Smooth muscle cell (in vitro differentiated cells): ENCODE data around the gene SKIL. TPM values are rescaled to one million over a fixed set of nuclear protein-coding genes. Genes with fewer than 3 reads are reported as not detected.

Experiments used
- DNase-seq: peaks from one replicate; lab custom pipeline; 2025; ENCODE audit not compliant: unreplicated experiment; lab: John Stamatoyannopoulos, UW
- H2AFZ ChIP-seq: fragments of 200-600 bp; sonication (generic); 2 replicates; pipeline ENCODE4 v1.6.0; 2016; ENCODE audit warnings: antibody characterized with exemption, low read depth, mild to moderate bottlenecking
- H3F3A ChIP-seq: fragments of 200-600 bp; sonication (generic); 2 replicates; pipeline ENCODE4 v1.6.0; 2017; ENCODE audit warnings: antibody characterized with exemption, low read depth
- H3K27ac ChIP-seq: fragments of 200-600 bp; sonication (generic); 2 replicates; pipeline ENCODE4 v1.5.1; 2016; ENCODE audit warnings: low read depth, mild to moderate bottlenecking
- H3K27me3 ChIP-seq: fragments of 200-600 bp; sonication (generic); 2 replicates; pipeline ENCODE4 v1.6.1; 2016; ENCODE audit warnings: low read depth, mild to moderate bottlenecking
- H3K36me3 ChIP-seq: fragments of 200-600 bp; sonication (generic); 2 replicates; pipeline ENCODE4 v1.5.1; 2016; ENCODE audit warnings: low read depth
- H3K4me1 ChIP-seq: fragments of 200-600 bp; sonication (generic); 2 replicates; pipeline ENCODE4 v1.5.1; 2016; ENCODE audit warnings: low read depth
- H3K4me2 ChIP-seq: fragments of 200-600 bp; sonication (generic); 2 replicates; pipeline ENCODE4 v1.6.0; 2016; ENCODE audit warnings: mild to moderate bottlenecking
- H3K4me3 ChIP-seq: fragments of 200-600 bp; sonication (generic); 2 replicates; pipeline ENCODE4 v1.5.1; 2016; ENCODE audit warnings: mild to moderate bottlenecking
- H3K79me2 ChIP-seq: fragments of 200-600 bp; sonication (generic); 2 replicates; pipeline ENCODE4 v1.6.0; 2016; ENCODE audit warnings: low read depth, mild to moderate bottlenecking
- H3K9ac ChIP-seq: fragments of 200-600 bp; sonication (generic); 2 replicates; pipeline ENCODE4 v1.6.0; 2016; ENCODE audit warnings: low read depth
- H3K9me3 ChIP-seq: fragments of 200-600 bp; sonication (generic); replicated peaks from 2 replicates; pipeline ENCODE4 v1.5.1; 2016; ENCODE audit warnings: low read depth
- H4K20me1 ChIP-seq: fragments of 200-600 bp; sonication (generic); 2 replicates; pipeline ENCODE4 v1.6.0; 2016; ENCODE audit warnings: low read depth
- WGBS: methylation state at CpG from one replicate; pipeline ENCODE4 v1.1.7; 2016; ENCODE audit warnings: low lambda C conversion rate; 5-methylcytosine and 5-hydroxymethylcytosine counted together
- polyA plus RNA-seq: library from polyadenylated mRNA; unstranded; fragments of >200 nt; fragmentation: Nextera tagmentation; extraction: Ambion mirVana; gene quantifications from 2 replicates; pipeline ENCODE4 v1.2.1, GENCODE V29; 2016
- total RNA-seq: library from RNA; depleted of rRNA; stranded (reverse); fragments of >200 nt; gene quantifications from 2 replicates; pipeline ENCODE4 v1.2.3, GENCODE V29; 2014
- TF ChIP-seq, protein P1 (sequence below): fragments of 200-600 bp; sonication (generic); IDR thresholded peaks from 2 replicates; pipeline ENCODE4 v1.5.1; 2017; ENCODE audit warnings: borderline replicate concordance, mild to moderate bottlenecking, antibody characterized with exemption; ENCODE audit not compliant: insufficient read depth, poor library complexity, severe bottlenecking

Gene SKIL
- total and polyA plus RNA-seq, 2 experiments from 2014 or later = 22.0 to 167 TPM

DNA sequence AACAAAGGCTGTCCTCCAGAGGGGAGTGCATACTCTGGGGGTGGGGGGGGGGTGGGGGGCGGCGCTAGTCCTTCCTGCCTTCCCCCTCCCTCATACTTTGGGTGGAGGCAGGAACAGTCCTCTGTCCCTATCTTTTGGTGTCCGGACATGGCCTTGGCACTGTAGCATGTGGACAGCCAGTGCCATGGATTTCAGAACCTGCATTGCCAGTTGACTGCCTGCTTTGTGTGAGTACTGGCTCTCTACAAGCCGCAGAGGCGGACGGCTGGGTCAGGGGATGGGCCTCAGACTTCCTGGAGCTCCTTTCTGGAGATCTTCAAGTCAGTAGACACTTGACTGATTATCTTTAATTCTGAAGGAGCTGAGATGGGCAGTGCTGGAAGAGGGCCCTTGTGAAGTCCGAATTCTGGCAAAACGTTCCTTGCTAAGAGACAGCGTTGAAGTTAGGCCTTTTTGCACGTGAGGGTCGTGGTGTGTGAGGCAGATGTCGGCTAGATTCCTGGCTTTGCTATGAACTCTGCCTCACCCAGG is 63.7 kb downstream of the SKIL start:
- H3F3A ChIP-seq = peaks cover 9% of the 10 kb centered on the region
- H3K27me3 ChIP-seq = peaks cover 32% of the 10 kb centered on the region
- no peak overlapping the region for H3K4me3 ChIP-seq
- H4K20me1 ChIP-seq = no peaks in the 10 kb centered on the region
- peak overlapping the region; percentile 34 for H2AFZ ChIP-seq
- no peak overlapping the region for H3K9ac ChIP-seq
- H3K4me1 ChIP-seq = peaks cover 2% of the 10 kb centered on the region
- no peaks in the 10 kb centered on the region for H3K79me2 ChIP-seq
- H3K9me3 ChIP-seq = no peaks in the 10 kb centered on the region
- H3K27ac ChIP-seq = no peak overlapping the region
- no peak overlapping the region for H3K4me2 ChIP-seq
- TF ChIP-seq, protein P1, sequence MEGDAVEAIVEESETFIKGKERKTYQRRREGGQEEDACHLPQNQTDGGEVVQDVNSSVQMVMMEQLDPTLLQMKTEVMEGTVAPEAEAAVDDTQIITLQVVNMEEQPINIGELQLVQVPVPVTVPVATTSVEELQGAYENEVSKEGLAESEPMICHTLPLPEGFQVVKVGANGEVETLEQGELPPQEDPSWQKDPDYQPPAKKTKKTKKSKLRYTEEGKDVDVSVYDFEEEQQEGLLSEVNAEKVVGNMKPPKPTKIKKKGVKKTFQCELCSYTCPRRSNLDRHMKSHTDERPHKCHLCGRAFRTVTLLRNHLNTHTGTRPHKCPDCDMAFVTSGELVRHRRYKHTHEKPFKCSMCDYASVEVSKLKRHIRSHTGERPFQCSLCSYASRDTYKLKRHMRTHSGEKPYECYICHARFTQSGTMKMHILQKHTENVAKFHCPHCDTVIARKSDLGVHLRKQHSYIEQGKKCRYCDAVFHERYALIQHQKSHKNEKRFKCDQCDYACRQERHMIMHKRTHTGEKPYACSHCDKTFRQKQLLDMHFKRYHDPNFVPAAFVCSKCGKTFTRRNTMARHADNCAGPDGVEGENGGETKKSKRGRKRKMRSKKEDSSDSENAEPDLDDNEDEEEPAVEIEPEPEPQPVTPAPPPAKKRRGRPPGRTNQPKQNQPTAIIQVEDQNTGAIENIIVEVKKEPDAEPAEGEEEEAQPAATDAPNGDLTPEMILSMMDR = no peak
- no peaks in the 10 kb centered on the region for H3K36me3 ChIP-seq
- 66% methylated on average over 12 of the region's 12 CpGs for WGBS
- DNase-seq = no peak

DNA sequence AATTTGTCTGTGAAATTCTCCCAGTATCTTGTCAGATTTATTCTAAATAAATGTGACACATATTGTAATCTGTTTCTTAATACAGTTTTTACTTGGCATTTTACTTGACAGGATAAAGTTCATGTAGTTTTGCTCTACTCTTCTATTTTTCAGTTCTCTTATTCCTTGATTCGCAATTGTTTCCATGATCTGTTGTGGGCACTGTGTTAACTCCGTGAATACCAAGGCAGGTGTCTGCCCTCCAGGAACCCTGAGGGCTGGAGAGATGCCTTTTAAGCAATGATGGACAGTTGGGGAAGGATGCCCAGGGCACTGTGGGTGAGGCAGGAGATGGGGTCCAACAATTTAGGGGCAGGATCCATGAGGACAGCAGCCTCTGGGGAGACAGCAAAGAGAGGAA is 64.2 kb downstream of the SKIL start:
- TF ChIP-seq, protein P1 = no peak
- no peaks in the 10 kb centered on the region for H4K20me1 ChIP-seq
- H3K4me2 ChIP-seq = no peak overlapping the region
- no peaks in the 10 kb centered on the region for H3K36me3 ChIP-seq
- peaks cover 9% of the 10 kb centered on the region for H3F3A ChIP-seq
- no peaks in the 10 kb centered on the region for H3K79me2 ChIP-seq
- no peak overlapping the region for H2AFZ ChIP-seq
- peaks cover 31% of the 10 kb centered on the region for H3K27me3 ChIP-seq
- peaks cover 4% of the 10 kb centered on the region for H3K4me1 ChIP-seq
- no peak overlapping the region for H3K9ac ChIP-seq
- 98% methylated on average over 2 of the region's 2 CpGs for WGBS
- no peak for DNase-seq
- no peaks in the 10 kb centered on the region for H3K9me3 ChIP-seq
- H3K27ac ChIP-seq = no peak overlapping the region
- no peak overlapping the region for H3K4me3 ChIP-seq

DNA sequence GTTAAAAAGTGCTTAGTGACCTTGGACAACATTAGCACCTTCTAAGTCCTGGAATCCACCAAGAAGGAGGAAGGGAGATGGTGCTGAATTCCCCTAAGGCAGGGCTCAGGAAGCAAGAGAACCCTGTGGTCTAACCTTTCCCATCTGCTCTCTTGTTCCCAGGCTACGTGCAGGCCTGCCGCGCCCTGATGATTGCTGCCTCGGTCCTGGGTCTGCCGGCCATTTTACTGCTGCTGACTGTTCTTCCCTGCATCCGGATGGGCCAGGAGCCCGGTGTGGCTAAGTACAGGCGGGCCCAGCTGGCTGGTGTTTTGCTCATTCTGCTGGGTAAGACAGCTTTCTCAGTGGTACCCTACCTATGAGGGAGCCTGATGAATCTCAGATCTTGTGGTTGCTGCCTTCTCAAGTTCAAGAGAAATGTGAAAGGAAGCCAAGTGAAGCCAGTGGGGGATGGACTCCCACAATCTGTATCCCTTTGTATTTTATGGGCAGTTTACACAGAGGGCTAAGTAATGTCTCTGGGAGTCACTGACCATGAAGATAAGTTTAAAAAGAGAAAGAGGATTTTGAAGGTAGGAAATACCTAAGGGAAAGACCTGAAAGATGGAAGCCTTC is 65.6 kb downstream of the SKIL start:
- Histone ChIP-seq H4K20me1 (no peaks in the 10 kb centered on the region), H3K4me3 (no peak overlapping the region)
- 92% methylated on average over 8 of the region's 8 CpGs for WGBS

More for the DNA sequence above, 65.6 kb downstream of the SKIL start:
- Histone ChIP-seq H3K36me3 (no peaks in the 10 kb centered on the region), H3F3A (peaks cover 9% of the 10 kb centered on the region), H3K27me3 (peaks cover 19% of the 10 kb centered on the region), H3K79me2 (no peaks in the 10 kb centered on the region), H3K9me3 (no peaks in the 10 kb centered on the region), H3K4me1 (peaks cover 4% of the 10 kb centered on the region), H2AFZ (no peak overlapping the region), H3K27ac (no peak overlapping the region), H3K4me2 (no peak overlapping the region), H3K9ac (no peak overlapping the region)
- TF ChIP-seq, protein P1 = no peak
- DNase-seq = no peak
